HEK293 (cell line): ENCODE results near the gene IL1B.

ENCODE experiments used
- CTCF ChIA-PET: fragments of 350-600 bp; formaldehyde crosslinking; extraction: SDS; loops from one replicate; lab custom pipeline; 2021; ENCODE audit warnings: antibody characterized with exemption; lab: Yijun Ruan, JAX
- POLR2A ChIA-PET: fragments of 300-600 bp; formaldehyde crosslinking; extraction: SDS; loops from one replicate; lab custom pipeline; 2020; ENCODE audit warnings: antibody characterized with exemption, inconsistent platforms; lab: Yijun Ruan, JAX
- H3K27ac ChIP-seq: fragments of 200-500 bp; sonication (Bioruptor generic); 2 replicates; pipeline ENCODE4 v1.5.1; 2014; ENCODE audit warnings: low read depth, low read length, control low read depth, inconsistent platforms; ENCODE audit errors: extremely low read depth
- H3K36me3 ChIP-seq, 2 experiments: fragments of 200-500 bp in 1 of 2; sonication (Bioruptor generic) in 1 of 2; 1 replicate in 1 of 2; 2 replicates in 1 of 2; pipeline ENCODE4 v1.5.1; 2014 to 2017; ENCODE audit warnings: inconsistent platforms in 2 of 2, low read length in 2 of 2; ENCODE audit not compliant: control insufficient read depth in 2 of 2, insufficient read depth in 1 of 2
- H3K4me1 ChIP-seq: fragments of 200-500 bp; sonication (Bioruptor generic); 2 replicates; pipeline ENCODE4 v1.5.1; 2014; ENCODE audit warnings: mild to moderate bottlenecking, low read length, inconsistent platforms; ENCODE audit not compliant: control insufficient read depth, insufficient read depth
- H3K4me3 ChIP-seq: 2 replicates; pipeline ENCODE4 v1.5.1; 2011; ENCODE audit warnings: low read depth, mild to moderate bottlenecking, control low read depth, low read length, moderate library complexity
- H3K9me3 ChIP-seq: fragments of 200-500 bp; sonication (Bioruptor generic); 2 replicates; pipeline ENCODE4 v1.5.1; 2014; ENCODE audit warnings: low read depth, low read length, inconsistent platforms; ENCODE audit not compliant: control insufficient read depth, insufficient read depth
- BCL11B ChIP-seq: fragments of 450-650 bp; formaldehyde crosslinking; IDR thresholded peaks from 2 replicates; pipeline ENCODE4 v1.5.1; 2016; ENCODE audit warnings: low read depth, missing biosample characterization, missing genetic modification characterization
- INSM2 ChIP-seq: fragments of 450-650 bp; formaldehyde crosslinking; IDR thresholded peaks from 2 replicates; pipeline ENCODE4 v1.5.1; 2016; ENCODE audit warnings: missing biosample characterization, missing genetic modification characterization
- KLF8 ChIP-seq: fragments of 450-650 bp; formaldehyde crosslinking; IDR thresholded peaks from 2 replicates; pipeline ENCODE4 v1.5.1; 2016; ENCODE audit warnings: missing biosample characterization, missing genetic modification characterization
- SP3 ChIP-seq: fragments of 450-650 bp; formaldehyde crosslinking; IDR thresholded peaks from 2 replicates; pipeline ENCODE4 v1.5.1; 2016; ENCODE audit warnings: missing biosample characterization, missing genetic modification characterization
- TSHZ1 ChIP-seq: fragments of 450-650 bp; formaldehyde crosslinking; IDR thresholded peaks from 2 replicates; pipeline ENCODE4 v1.5.1; 2016; ENCODE audit warnings: missing biosample characterization, missing genetic modification characterization, borderline replicate concordance
- ZBTB8A ChIP-seq: fragments of 450-650 bp; formaldehyde crosslinking; IDR thresholded peaks from 2 replicates; pipeline ENCODE4 v1.5.1; 2016; ENCODE audit warnings: missing biosample characterization, missing genetic modification characterization
- ZFHX2 ChIP-seq: fragments of 450-650 bp; formaldehyde crosslinking; conservative IDR thresholded peaks from 2 replicates; pipeline ENCODE4 v1.5.1; 2016; ENCODE audit warnings: missing biosample characterization, missing genetic modification characterization
- ZNF140 ChIP-seq: fragments of 450-650 bp; formaldehyde crosslinking; IDR thresholded peaks from 2 replicates; pipeline ENCODE4 v1.5.1; 2016; ENCODE audit warnings: missing biosample characterization, missing genetic modification characterization
- ZNF16 ChIP-seq: fragments of 450-650 bp; formaldehyde crosslinking; IDR thresholded peaks from 2 replicates; pipeline ENCODE4 v1.5.1; 2016; ENCODE audit warnings: low read depth, missing biosample characterization, missing genetic modification characterization
- ZNF184 ChIP-seq: fragments of 450-650 bp; IDR thresholded peaks from 2 replicates; pipeline ENCODE4 v1.5.1; 2018; ENCODE audit warnings: missing biosample characterization, mild to moderate bottlenecking, missing genetic modification characterization
- ZNF211 ChIP-seq: fragments of 450-650 bp; formaldehyde crosslinking; IDR thresholded peaks from 2 replicates; pipeline ENCODE4 v1.5.1; 2016; ENCODE audit warnings: low read depth, missing biosample characterization, missing genetic modification characterization
- ZNF223 ChIP-seq: fragments of 450-650 bp; formaldehyde crosslinking; IDR thresholded peaks from 2 replicates; pipeline ENCODE4 v1.5.1; 2016; ENCODE audit warnings: missing biosample characterization, missing genetic modification characterization
- ZNF239 ChIP-seq: fragments of 450-650 bp; formaldehyde crosslinking; IDR thresholded peaks from 2 replicates; pipeline ENCODE4 v1.5.1; 2016; ENCODE audit warnings: missing biosample characterization, missing genetic modification characterization
- ZNF266 ChIP-seq: fragments of 450-650 bp; formaldehyde crosslinking; IDR thresholded peaks from 2 replicates; pipeline ENCODE4 v1.5.1; 2016; ENCODE audit warnings: missing biosample characterization, missing genetic modification characterization, low read depth
- ZNF274 ChIP-seq, 2 experiments: fragments of 200-500 bp in 1 of 2; fragments of 450-650 bp in 1 of 2; sonication (Bioruptor generic) in 1 of 2; formaldehyde crosslinking in 1 of 2; IDR thresholded peaks; 2 replicates each; pipeline versions ENCODE4 v1.5.1 to v1.6.1; 2014 to 2016; ENCODE audit warnings: borderline replicate concordance in 1 of 2, inconsistent platforms in 1 of 2, low read length in 1 of 2, missing biosample characterization in 1 of 2, missing genetic modification characterization in 1 of 2
- ZNF324 ChIP-seq: fragments of 450-650 bp; formaldehyde crosslinking; IDR thresholded peaks from 2 replicates; pipeline ENCODE4 v1.5.1; 2016; ENCODE audit warnings: missing biosample characterization, missing genetic modification characterization
- ZNF335 ChIP-seq: fragments of 450-650 bp; formaldehyde crosslinking; conservative IDR thresholded peaks from 2 replicates; pipeline ENCODE4 v1.5.1; 2016; ENCODE audit warnings: missing biosample characterization, missing genetic modification characterization
- ZNF37A ChIP-seq: fragments of 450-650 bp; IDR thresholded peaks from 2 replicates; pipeline ENCODE4 v1.5.1; 2018; ENCODE audit warnings: missing biosample characterization, missing genetic modification characterization
- ZNF426 ChIP-seq: fragments of 450-650 bp; formaldehyde crosslinking; IDR thresholded peaks from 2 replicates; pipeline ENCODE4 v1.5.1; 2017; ENCODE audit warnings: missing biosample characterization, missing genetic modification characterization, mild to moderate bottlenecking, inconsistent platforms, moderate library complexity
- ZNF548 ChIP-seq: fragments of 450-650 bp; formaldehyde crosslinking; IDR thresholded peaks from 2 replicates; pipeline ENCODE4 v1.5.1; 2016; ENCODE audit warnings: missing biosample characterization, missing genetic modification characterization
- ZNF585B ChIP-seq: fragments of 450-650 bp; formaldehyde crosslinking; IDR thresholded peaks from 2 replicates; pipeline ENCODE4 v1.5.1; 2016; ENCODE audit warnings: missing biosample characterization, missing genetic modification characterization
- ZNF623 ChIP-seq: fragments of 450-650 bp; formaldehyde crosslinking; IDR thresholded peaks from 2 replicates; pipeline ENCODE4 v1.5.1; 2016; ENCODE audit warnings: missing biosample characterization, missing genetic modification characterization
- ZNF658 ChIP-seq: fragments of 450-650 bp; formaldehyde crosslinking; IDR thresholded peaks from 2 replicates; pipeline ENCODE4; 2016; ENCODE audit warnings: missing biosample characterization, missing genetic modification characterization
- ZNF777 ChIP-seq: fragments of 450-650 bp; formaldehyde crosslinking; IDR thresholded peaks from 2 replicates; pipeline ENCODE4 v1.5.1; 2017; ENCODE audit warnings: missing biosample characterization, missing genetic modification characterization, borderline replicate concordance
- ZNF791 ChIP-seq: fragments of 450-650 bp; formaldehyde crosslinking; IDR thresholded peaks from 2 replicates; pipeline ENCODE4 v1.5.1; 2016; ENCODE audit warnings: missing biosample characterization, missing genetic modification characterization
- TF ChIP-seq, protein P1 (sequence below): fragments of 450-650 bp; formaldehyde crosslinking; IDR thresholded peaks from 2 replicates; pipeline ENCODE4 v1.5.1; 2016; ENCODE audit warnings: missing biosample characterization, missing genetic modification characterization
- TF ChIP-seq, protein P2 (sequence below): fragments of 450-650 bp; formaldehyde crosslinking; conservative IDR thresholded peaks from 2 replicates; pipeline ENCODE4 v1.5.1; 2016; ENCODE audit warnings: low read depth, missing biosample characterization, missing genetic modification characterization

IL1B gene

DNA sequence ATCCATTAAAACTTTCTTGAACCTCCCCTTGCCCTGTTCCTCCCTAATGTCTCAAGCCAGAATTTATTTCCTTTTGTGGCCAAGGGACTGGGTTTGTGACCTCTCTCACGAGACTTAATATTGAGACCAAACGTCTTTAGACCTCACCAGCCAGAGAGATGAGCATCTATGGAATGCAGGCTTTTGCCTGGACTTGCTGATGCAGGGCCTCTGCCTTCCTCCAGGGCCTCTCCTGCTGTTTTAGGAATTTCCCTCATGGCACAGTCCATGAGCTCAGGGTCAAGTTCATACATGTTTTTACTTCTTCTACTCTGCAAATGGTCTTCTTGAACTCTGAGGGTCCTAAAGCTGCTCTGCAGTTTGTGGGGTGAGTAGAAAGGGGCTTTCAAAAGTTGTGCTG, 22.3 kb downstream of the IL1B start:
- CTCF ChIA-PET = interaction anchor here (0.6 to 1.1 kb wide), 2 partner anchors 48 to 64 kb away, joined by 3 to 5 read pairs; no protein-coding TSS in a partner anchor
- POLR2A ChIA-PET = no interaction called here
- Histone ChIP-seq H3K36me3 (no peaks in the 10 kb centered on the region), H3K27ac (no peak overlapping the region), H3K4me3 (no peak overlapping the region), H3K9me3 (no peaks in the 10 kb centered on the region), H3K4me1 (no peaks in the 10 kb centered on the region)
- TF ChIP-seq ZNF274 (IDR thresholded peaks at IDR 0.05; ENCODE audit: low read length) = no peak
- no peak for TF ChIP-seq ZNF274 (tag by site-specific recombination; IDR thresholded peaks at IDR 0.05; ENCODE audit: borderline replicate concordance)
- no peak for TF ChIP-seq ZFHX2 (tag by site-specific recombination)
- no peak for TF ChIP-seq ZNF140
- TF ChIP-seq ZNF223 = no peak
- TF ChIP-seq ZNF658 (tag by site-specific recombination) = no peak
- TF ChIP-seq ZNF548 = no peak
- no peak for TF ChIP-seq ZNF585B (tag by site-specific recombination)
- no peak for TF ChIP-seq ZNF211 (tag by site-specific recombination)
- no peak for TF ChIP-seq ZBTB8A (tag by site-specific recombination)
- no peak for TF ChIP-seq ZNF777 (tag by site-specific recombination)
- TF ChIP-seq ZNF184 (tag by site-specific recombination) = no peak
- no peak for TF ChIP-seq ZNF335 (tag by site-specific recombination)
- no peak for TF ChIP-seq ZNF324
- no peak for TF ChIP-seq KLF8 (tag by site-specific recombination)
- no peak for TF ChIP-seq ZNF426 (tag by site-specific recombination)
- TF ChIP-seq ZNF16 (tag by site-specific recombination) = no peak

GRCh38 chr2:112813280-112813966, 23.2 kb downstream of the IL1B start:
- Histone ChIP-seq H3K4me1 (no peaks in the 10 kb centered on the region), H3K9me3 (no peaks in the 10 kb centered on the region), H3K27ac (no peak overlapping the region), H3K36me3 (no peaks in the 10 kb centered on the region), H3K4me3 (no peak overlapping the region)
- ChIA-PET POLR2A (no interaction called here), CTCF (no interaction called here)
- TF ChIP-seq ZNF791 (tag by site-specific recombination) (no peak), BCL11B (tag by site-specific recombination) (no peak), ZNF623 (tag by site-specific recombination) (no peak), TSHZ1 (tag by site-specific recombination) (no peak), ZNF37A (tag by site-specific recombination) (no peak), SP3 (no peak), INSM2 (tag by site-specific recombination) (no peak), ZNF266 (no peak), ZNF239 (no peak)
- TF ChIP-seq, protein P1, sequence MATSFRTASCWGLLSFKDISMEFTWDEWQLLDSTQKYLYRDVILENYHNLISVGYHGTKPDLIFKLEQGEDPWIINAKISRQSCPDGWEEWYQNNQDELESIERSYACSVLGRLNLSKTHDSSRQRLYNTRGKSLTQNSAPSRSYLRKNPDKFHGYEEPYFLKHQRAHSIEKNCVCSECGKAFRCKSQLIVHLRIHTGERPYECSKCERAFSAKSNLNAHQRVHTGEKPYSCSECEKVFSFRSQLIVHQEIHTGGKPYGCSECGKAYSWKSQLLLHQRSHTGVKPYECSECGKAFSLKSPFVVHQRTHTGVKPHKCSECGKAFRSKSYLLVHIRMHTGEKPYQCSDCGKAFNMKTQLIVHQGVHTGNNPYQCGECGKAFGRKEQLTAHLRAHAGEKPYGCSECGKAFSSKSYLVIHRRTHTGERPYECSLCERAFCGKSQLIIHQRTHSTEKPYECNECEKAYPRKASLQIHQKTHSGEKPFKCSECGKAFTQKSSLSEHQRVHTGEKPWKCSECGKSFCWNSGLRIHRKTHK (tag by site-specific recombination) = no peak
- TF ChIP-seq, protein P2, sequence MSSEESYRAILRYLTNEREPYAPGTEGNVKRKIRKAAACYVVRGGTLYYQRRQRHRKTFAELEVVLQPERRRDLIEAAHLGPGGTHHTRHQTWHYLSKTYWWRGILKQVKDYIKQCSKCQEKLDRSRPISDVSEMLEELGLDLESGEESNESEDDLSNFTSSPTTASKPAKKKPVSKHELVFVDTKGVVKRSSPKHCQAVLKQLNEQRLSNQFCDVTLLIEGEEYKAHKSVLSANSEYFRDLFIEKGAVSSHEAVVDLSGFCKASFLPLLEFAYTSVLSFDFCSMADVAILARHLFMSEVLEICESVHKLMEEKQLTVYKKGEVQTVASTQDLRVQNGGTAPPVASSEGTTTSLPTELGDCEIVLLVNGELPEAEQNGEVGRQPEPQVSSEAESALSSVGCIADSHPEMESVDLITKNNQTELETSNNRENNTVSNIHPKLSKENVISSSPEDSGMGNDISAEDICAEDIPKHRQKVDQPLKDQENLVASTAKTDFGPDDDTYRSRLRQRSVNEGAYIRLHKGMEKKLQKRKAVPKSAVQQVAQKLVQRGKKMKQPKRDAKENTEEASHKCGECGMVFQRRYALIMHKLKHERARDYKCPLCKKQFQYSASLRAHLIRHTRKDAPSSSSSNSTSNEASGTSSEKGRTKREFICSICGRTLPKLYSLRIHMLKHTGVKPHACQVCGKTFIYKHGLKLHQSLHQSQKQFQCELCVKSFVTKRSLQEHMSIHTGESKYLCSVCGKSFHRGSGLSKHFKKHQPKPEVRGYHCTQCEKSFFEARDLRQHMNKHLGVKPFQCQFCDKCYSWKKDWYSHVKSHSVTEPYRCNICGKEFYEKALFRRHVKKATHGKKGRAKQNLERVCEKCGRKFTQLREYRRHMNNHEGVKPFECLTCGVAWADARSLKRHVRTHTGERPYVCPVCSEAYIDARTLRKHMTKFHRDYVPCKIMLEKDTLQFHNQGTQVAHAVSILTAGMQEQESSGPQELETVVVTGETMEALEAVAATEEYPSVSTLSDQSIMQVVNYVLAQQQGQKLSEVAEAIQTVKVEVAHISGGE (tag by site-specific recombination) = no peak
